Neutrophil (primary cell): ENCODE data around the gene KCNC2.

Experiments
- H3K27ac ChIP-seq: fragments of 200-600 bp; sonication (generic); 2 replicates; pipeline ENCODE4 v1.5.1; 2016; ENCODE audit warnings: mild to moderate bottlenecking, moderate library complexity
- H3K27me3 ChIP-seq: fragments of 200-600 bp; sonication (generic); 2 replicates; pipeline ENCODE4 v1.6.0; 2016; ENCODE audit warnings: mild to moderate bottlenecking
- H3K36me3 ChIP-seq: fragments of 200-600 bp; sonication (generic); 2 replicates; pipeline ENCODE4 v1.5.1; 2017
- H3K4me1 ChIP-seq, 2 experiments: fragments of 200-600 bp in 1 of 2; sonication (generic) in 1 of 2; 1 replicate in 1 of 2; 2 replicates in 1 of 2; pipeline versions ENCODE4 v1.5.1 to v1.6.1; 2013 to 2016; ENCODE audit warnings: low read depth in 1 of 2, low read length in 1 of 2, mild to moderate bottlenecking in 1 of 2, moderate library complexity in 1 of 2; ENCODE audit not compliant: control insufficient read depth in 1 of 2, insufficient read depth in 1 of 2
- H3K4me3 ChIP-seq, 2 experiments: fragments of 200-600 bp in 1 of 2; sonication (generic) in 1 of 2; 1 replicate in 1 of 2; 2 replicates in 1 of 2; pipeline ENCODE4 v1.5.1; 2013 to 2016; ENCODE audit warnings: low read depth in 1 of 2, low read length in 1 of 2, mild to moderate bottlenecking in 1 of 2, moderate library complexity in 1 of 2
- H3K9me3 ChIP-seq: fragments of 200-600 bp; sonication (generic); 2 replicates; pipeline ENCODE4 v1.5.1; 2016
- TF ChIP-seq, protein P1 (sequence below): fragments of 200-600 bp; sonication (generic); IDR thresholded peaks from 2 replicates; pipeline ENCODE4 v1.5.1; 2016; ENCODE audit warnings: antibody characterized with exemption

Gene KCNC2

DNA sequence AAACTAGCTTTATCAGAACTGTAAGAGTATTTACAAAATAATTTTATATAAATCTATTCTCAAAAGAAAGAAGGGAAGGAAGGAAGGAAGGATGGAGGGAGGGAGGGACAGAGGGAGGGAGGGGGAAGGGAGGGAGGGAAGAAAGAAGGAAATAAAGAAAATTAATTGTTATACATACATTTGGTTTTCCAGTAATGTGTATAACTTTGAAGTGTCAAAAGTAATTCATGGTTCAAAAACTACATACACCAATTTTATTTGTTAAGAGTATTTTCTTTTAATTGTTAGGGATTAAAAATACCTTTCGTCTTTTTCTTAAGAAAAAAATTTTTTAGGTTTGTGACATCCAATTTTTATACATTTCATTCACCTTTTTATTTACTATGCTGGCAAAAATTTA lies 17.5 kb upstream of the KCNC2 start:
- Histone ChIP-seq H3K9me3 (no peaks in the 10 kb centered on the region), H3K27me3 (no peaks in the 10 kb centered on the region), H3K4me1 (no peaks in the 10 kb centered on the region), H3K4me3 (no peak overlapping the region), H3K27ac (no peak overlapping the region), H3K36me3 (no peaks in the 10 kb centered on the region)
- TF ChIP-seq, protein P1, sequence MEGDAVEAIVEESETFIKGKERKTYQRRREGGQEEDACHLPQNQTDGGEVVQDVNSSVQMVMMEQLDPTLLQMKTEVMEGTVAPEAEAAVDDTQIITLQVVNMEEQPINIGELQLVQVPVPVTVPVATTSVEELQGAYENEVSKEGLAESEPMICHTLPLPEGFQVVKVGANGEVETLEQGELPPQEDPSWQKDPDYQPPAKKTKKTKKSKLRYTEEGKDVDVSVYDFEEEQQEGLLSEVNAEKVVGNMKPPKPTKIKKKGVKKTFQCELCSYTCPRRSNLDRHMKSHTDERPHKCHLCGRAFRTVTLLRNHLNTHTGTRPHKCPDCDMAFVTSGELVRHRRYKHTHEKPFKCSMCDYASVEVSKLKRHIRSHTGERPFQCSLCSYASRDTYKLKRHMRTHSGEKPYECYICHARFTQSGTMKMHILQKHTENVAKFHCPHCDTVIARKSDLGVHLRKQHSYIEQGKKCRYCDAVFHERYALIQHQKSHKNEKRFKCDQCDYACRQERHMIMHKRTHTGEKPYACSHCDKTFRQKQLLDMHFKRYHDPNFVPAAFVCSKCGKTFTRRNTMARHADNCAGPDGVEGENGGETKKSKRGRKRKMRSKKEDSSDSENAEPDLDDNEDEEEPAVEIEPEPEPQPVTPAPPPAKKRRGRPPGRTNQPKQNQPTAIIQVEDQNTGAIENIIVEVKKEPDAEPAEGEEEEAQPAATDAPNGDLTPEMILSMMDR, result no peak

DNA sequence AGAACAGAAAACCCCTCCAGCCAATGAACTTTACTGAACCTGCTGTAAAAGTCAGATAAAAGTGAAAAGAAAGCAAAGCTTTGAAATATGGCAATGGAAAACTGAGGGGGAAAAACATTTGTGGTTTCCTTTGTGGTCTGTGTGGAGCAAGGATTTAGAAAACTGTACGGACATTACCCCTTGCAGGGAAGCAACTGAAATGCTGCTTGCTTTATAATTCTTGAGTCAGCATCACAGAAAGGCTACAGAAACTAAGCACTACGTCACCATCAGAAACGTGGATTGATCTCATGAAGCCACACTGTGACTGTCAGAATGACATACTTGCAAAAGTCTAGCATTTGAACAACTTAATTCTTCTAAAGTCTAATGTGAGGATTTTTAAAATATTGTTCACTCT lies 2.4 kb upstream of the KCNC2 start:
- TF ChIP-seq, protein P1, result no peak
- H3K4me3 ChIP-seq, result no peak overlapping the region
- no peaks in the 10 kb centered on the region for H3K9me3 ChIP-seq

DNA sequence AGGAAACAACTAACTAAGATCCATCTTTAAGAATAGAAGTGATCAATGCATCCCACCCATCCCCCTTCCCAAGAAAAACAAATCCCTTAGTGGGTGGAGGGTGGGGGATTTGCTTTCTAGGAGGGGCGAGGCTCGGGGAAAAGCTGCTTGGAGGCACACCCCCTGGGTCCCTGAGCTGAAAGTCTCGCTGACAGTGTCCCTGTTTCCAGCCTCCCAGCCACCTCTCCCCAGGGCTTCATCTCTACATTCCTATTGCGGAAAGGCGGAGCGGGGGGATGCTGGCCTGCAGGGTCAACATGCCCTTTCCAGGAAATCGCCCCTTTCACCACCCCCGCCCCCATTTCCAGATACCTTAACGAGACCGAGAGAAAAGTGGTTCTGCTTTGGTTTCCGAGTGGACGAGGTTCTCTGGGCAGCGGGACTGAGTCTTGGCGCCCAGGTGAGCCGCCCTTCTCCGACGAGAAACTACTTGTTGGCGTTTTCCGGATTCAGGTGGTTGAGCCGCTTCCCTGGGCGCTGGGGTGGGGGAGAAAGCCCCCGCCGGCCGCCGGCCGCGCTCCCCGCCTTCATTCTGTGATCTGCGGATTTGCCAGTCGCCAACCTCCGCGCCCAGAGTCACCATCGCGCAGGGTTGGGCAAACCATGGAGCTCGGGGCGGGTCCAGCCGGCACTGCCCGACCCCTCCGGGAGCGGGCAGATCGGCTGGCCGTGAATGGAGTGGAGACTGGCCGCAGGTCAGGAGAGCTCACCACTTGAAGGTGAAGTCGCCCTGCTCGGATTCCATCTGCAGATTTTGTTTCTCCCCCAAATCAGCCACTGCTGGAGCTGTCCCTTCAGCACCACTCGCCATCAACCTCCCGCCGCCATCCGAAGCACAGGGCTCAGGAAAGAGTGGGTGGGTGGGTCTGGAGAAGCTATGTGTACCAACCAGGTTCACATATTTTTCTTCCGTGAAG lies 505 bp downstream of the KCNC2 start:
- Histone ChIP-seq H3K4me3 (no peak overlapping the region), H3K9me3 (no peaks in the 10 kb centered on the region), H3K4me1 (no peaks in the 10 kb centered on the region), H3K36me3 (no peaks in the 10 kb centered on the region), H3K27me3 (peaks cover 65% of the 10 kb centered on the region), H3K27ac (no peak overlapping the region)
- TF ChIP-seq, protein P1, result no peak

More for the DNA sequence above, 2.4 kb upstream of the KCNC2 start:
- no peaks in the 10 kb centered on the region for H3K4me1 ChIP-seq
- H3K36me3 ChIP-seq, result no peaks in the 10 kb centered on the region
- peaks cover 43% of the 10 kb centered on the region for H3K27me3 ChIP-seq
- no peak overlapping the region for H3K27ac ChIP-seq

DNA sequence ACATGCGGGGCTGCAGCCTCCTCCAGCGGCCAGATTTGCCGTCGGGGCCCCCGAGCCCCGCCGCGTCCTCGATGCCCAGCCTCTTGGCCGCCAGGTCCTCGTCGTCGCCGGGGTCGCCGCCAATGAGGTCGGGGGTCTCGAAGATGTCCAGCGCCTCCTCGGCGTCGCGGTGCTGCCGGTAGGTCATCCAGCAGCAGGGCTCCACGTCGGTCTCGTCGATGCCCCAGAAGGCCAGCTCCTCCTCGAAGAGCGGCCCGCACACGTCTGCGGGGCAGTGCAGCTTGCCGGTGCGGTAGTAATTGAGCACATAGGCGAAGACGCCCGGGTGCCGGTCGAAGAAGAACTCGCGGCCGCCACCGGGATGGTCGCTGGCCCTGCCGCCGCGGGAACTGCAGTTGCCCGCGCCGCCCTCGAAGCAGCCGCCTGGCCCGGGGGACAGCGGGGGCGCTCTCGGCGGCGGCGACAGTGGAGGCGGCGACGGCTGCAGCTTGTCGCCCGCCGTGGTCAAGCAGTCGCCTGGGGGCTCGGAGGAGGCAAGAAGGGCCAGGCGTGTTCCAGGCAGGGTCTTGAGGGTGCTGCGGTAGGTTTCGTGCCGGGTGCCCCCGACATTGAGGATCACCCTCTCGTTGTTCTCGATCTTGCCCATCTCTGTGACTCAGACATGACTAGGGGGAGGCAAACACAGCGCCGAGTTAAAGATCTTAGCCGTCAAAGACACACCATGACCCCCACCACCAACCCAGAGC lies 2.1 kb downstream of the KCNC2 start:
- Histone ChIP-seq H3K4me3 (no peak overlapping the region), H3K27ac (no peak overlapping the region), H3K36me3 (no peaks in the 10 kb centered on the region), H3K27me3 (peaks cover 65% of the 10 kb centered on the region), H3K9me3 (no peaks in the 10 kb centered on the region), H3K4me1 (no peaks in the 10 kb centered on the region)
- TF ChIP-seq, protein P1, result no peak

DNA sequence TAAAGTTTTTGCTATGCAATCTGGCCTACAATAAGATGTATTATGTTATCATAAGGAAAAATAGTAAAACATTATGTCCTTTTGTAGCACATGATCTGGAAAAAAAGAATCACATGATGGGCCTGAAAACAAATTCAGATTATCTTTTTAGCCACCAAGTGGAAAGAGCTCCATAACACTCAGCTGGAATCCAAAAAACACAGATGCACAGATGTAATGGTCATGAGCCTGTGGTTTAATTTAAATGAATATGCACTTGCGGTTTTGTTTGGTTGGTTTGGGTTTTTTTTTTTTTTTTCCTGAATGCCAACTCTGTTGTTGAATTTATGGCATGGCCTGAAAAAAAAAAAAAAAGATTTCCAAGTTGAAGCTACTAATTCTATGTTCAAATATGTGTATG lies 4.1 kb downstream of the KCNC2 start:
- H3K4me3 ChIP-seq, result no peak overlapping the region
- no peaks in the 10 kb centered on the region for H3K4me1 ChIP-seq
- no peak overlapping the region for H3K27ac ChIP-seq
- no peaks in the 10 kb centered on the region for H3K9me3 ChIP-seq
- TF ChIP-seq, protein P1, result no peak
- H3K27me3 ChIP-seq, result peaks cover 56% of the 10 kb centered on the region
- no peaks in the 10 kb centered on the region for H3K36me3 ChIP-seq
